Ramos (cell line): ENCODE data around the gene KRTAP5-3.
"Not testable (repeated sequence)": the region's sequence is repeated elsewhere in the genome, so short reads cannot be mapped to it uniquely, and the experiment has no call there.

ENCODE experiments used
- in situ Hi-C: fragments of 300-500 bp; cut with MboI; formaldehyde crosslinking; loops from one replicate; pipeline ENCODE4 v1.14.3; 2022; ENCODE audit warnings: low sequenced_read_pairs; ENCODE audit not compliant: unreplicated experiment

The KRTAP5-3 gene

DNA sequence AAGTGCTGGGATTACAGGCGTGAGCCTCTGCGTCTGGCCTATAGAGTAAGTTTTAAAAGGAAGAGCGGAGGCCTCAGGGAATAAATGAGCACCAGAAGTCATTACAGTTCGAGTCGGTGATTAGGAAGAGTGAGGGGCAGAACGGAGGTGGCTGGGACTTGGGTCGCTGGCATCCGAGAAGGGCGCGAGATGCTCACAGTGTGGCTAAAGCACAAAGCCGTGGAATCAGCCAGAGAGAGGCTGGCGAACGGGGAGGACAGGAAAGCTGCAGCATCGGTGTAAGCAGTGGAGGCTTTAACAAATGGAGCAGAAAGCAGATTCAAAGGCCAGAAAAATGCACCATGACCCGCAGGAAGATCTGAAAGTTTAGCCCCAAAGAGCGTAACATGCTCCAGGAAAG is 16.4 kb upstream of the KRTAP5-3 start:
- in situ Hi-C loops, result loop anchor here (10.0 kb wide), 1 partner anchor 60 kb away; no protein-coding TSS in a partner anchor

DNA sequence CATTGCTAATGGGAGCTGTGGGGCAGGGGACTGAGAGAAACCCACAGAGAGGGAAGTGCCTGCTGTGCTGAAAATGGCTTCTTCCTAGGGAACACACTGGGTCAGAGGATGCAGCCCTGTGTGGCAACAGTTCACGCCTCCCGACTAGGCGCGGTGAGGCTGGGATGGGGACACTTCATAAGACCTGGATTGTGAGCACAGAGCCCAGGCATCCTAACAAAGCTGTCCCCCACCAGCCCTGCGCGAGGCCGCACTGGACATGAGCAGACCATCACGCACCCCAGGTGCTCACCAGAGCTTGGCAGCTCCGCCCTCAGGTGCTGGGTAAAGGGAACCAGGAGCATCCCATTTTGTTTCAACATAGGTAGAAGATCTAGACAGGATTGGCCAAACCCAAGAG is 15.5 kb upstream of the KRTAP5-3 start:
- in situ Hi-C loops, result loop anchor here (10.0 kb wide), 1 partner anchor 59 kb away; no protein-coding TSS in a partner anchor

DNA sequence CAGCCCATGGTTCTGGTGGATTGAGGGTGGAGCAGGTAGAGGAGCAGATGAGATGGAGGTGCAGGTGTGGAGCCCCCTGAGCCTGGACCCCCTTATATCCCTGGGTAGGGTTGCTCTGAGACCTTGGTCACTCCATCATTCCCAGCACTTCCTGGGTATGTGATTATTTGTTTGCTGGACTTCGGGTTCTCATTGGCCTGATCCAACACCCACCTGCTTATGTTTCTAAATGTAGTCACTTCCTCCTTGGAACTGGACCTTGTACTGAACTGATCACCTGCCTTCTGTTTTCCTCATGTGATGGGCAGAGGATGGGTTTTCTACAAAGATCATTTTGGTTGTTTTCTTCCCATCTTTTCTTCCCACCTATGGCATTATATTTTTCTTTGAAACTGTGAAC is 13.8 kb upstream of the KRTAP5-3 start, which contains the start of gene KRTAP5-4:
Gene KRTAP5-4 (minus strand): TSS at position 53 of the 400 bp plus-strand sequence. CDS start 45 bp downstream, at position 8.
- in situ Hi-C loops, result loop anchor here (10.0 kb wide), 1 partner anchor 57 kb away; no protein-coding TSS in a partner anchor

DNA sequence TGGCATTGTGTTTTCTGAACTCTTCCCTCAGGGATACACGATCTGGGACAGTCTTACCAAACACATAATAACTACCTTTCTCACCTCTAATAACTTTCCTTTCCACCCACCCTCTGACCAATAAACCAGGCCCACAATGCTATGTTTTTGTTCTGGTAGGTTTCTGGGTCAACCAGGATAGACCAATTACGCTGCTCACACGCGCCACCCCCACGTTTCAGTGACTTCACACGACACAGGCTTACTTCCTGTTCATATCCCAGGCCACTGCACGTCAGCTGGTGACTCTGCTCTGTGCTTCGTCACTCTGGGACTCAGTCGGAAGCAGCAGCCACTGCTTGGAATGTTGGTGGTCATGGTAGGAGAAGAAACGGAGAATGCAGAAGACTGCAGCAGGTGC is 11.2 kb upstream of the KRTAP5-3 start:
- in situ Hi-C loops, result no loop called here

DNA sequence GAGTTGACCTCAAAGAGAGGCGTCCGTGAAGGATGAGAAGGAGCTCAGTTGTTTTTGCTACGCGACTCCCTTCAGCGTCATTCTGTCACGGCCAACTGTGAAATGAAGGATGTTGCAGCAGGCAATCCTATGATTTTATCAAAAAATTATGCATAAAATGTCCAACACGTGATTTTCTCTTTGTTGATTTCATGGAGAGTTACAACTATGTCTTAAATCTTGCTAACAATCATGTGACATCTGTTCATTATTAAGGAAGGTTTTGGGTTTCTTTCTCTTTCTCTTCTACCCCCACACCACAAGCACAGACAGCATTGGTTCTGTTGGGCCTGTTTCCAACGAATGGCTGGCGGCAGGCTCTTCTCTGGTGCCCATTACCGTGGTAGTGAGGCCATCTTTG is 10.0 kb upstream of the KRTAP5-3 start:
- in situ Hi-C loops, result no loop called here

DNA sequence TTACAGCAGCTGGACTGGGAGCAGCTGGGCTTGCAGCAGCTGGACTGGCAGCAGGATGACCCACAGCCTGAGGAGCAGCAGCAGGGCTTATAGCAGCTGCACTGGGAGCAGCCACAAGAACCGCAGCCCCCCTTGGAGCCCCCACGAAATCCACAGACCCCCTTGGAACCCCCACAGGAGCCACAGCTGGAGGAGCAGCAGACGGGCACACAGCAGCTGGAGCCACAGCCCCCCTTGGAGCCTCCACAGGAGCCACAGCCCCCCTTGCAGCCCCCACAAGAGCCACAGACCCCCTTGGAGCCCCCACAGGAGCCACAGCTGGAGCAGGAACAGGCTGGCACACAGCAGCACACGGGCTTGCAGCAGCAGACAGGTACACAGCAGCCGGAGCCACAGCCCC is 362 bp downstream of the KRTAP5-3 start:
- in situ Hi-C loops, result not testable (repeated sequence)

DNA sequence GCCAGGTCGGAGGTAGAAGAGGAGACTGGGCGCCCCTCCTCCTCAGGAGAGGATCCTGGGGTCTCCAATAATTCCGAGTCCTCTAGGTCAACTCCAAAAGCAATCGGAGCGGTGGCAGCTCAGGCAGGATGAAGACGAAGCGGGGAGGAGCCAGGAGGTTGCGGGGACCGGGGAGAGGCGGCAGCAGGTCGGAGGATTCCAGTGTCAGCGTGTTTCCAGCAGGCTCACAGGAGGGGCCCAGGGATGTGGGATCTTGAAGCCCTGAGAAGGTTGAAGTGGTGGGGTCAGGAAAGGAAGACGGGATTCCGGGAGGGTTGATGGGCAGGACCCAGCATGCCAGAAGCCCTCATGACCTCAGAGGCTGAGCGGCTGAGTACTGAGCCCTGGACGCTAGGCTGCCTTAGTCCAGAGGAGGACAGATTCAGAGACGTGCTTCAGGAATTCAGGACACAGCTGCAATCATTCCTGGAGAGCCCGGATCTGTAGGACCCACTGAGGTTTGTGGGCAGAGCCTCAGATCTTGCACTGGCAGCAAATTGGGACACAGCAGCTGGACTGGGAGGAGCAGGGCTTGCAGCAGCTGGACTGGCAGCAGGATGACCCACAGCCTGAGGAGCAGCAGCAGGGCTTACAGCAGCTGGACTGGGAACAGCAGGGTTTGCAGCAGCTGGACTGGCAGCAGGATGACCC is 962 bp downstream of the KRTAP5-3 start:
- in situ Hi-C loops, result not testable (repeated sequence)

DNA sequence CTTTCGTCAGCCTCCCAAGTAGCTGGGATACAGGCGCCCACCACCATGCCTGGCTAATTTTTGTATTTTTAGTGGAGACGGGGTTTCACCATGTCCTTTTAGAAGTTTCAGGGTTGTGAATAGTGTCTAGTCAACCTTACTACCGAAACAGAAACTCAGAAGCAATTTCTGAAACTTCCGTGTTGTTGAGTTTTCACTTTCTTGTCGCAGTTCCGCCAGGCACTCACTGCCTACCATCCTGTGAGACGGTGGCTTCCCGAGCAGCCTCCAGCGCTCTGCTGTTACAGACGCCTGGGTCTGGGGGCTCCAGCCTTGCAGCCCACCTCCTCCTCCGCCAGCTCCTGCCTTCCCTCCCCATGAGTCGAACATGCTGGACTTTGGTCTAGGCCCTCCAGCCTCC is 2.3 kb downstream of the KRTAP5-3 start:
- in situ Hi-C loops, result not testable (repeated sequence)

DNA sequence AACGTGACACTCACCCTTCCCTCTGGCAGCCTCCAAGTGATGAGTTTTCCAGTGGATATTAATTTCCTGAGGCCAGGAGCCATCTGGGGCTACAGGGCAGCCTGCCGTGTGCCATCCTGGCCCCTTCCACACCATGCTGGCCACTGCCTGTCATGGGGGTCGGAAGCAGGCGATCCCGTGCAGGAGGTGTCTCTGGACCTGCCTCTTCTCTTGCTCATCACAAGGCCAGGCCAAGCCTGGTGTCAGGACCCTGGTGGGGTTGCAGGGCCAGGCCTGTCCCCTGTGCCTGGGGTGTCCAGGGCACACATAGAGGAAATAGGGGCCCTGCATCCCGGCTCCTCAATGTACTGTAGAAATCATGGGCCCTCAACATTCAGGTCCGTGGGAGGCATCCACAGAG is 3.6 kb downstream of the KRTAP5-3 start:
- in situ Hi-C loops, result no loop called here

DNA sequence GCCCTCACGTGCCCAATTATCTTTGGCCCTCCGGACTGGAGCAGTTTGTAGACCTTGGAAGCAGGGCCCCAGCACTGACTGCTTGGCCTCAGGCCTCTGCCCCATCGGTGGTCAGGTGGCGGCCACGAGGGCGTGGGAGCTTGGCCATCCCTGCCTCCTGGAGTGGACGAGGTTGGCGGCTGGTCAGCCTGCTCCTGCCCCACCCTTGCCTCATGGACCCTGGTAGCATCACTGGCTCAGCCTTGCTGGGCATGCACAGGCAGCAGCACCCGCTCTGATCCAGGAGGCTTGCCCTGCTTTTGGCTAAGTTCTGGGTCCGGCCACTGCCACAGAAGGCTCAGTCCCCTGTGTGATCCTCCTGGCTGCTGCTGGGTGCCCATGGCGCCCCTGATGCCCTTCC is 4.1 kb downstream of the KRTAP5-3 start:
- in situ Hi-C loops, result no loop called here

DNA sequence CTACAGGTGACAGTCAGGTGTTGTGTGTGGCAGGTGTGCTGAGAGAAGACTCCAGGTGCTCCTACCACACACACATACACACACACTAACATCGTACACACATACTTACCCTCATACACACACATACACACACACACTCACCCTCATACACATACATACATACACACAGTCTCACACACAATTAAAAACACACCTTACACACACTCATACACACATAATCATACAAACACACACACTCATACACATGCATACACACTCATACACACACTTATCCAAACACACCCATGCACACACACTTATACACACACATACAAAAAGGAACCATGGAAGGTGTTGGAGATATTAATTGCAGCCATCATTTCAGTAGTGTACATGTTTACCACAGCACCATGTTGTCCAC is 4.6 kb downstream of the KRTAP5-3 start:
- in situ Hi-C loops, result no loop called here

DNA sequence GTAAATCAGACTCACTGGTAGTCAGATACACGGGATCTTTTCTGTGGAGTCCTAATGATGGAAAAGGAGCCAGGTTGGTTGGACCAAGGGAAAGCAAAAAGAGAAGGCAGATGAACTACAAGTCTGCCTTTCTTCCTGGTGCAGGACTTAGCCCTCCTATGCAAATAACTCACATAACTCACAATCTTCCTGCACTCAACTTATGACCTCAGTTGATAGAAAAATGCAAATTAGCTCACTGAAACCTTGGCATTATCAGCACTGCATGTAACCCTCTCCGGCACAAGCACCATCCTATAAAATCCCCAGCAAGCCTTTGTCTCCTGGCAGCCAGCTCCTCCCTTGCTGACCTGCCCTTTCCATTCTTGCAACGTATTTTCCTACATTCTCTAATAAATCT is 6.6 kb downstream of the KRTAP5-3 start:
- in situ Hi-C loops, result not testable (repeated sequence)

DNA sequence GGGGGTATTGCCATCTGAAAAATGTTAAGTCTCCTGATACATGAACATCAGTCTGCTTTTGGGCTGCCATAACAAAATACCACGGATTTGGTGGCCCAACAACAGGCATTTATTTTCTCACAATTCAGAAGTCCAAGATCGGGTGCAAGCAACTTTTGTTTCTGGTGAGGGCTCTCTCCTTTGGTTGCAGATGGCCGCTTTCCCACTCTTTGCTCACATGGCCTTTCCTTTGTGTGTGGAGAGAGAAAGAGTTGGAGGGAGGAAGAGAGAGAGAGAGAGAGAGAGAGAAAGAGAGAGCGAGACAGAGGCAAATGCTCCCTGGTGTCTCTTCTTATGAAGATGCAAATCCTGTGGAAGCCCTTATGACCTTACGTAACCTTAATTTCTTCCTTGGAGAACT is 7.6 kb downstream of the KRTAP5-3 start:
- in situ Hi-C loops, result no loop called here

DNA sequence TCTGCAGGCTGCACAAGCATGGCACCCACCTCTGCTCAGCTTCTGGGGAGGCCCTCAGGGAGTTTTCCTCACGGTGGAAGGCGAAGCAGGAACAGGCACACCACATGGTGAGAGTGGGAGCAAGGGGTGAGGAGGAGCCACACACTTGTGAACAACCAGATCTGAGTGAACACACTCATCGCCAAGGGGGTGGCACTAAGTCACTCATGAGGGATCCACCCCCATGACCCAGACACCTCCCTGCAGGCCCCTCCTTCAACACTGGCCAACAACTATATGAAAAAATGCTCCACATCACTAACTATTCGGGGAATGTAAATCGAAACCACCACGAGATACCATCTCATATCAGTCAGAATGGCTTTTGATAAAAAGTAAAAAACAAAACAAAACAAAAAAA is 9.4 kb downstream of the KRTAP5-3 start:
- in situ Hi-C loops, result no loop called here

DNA sequence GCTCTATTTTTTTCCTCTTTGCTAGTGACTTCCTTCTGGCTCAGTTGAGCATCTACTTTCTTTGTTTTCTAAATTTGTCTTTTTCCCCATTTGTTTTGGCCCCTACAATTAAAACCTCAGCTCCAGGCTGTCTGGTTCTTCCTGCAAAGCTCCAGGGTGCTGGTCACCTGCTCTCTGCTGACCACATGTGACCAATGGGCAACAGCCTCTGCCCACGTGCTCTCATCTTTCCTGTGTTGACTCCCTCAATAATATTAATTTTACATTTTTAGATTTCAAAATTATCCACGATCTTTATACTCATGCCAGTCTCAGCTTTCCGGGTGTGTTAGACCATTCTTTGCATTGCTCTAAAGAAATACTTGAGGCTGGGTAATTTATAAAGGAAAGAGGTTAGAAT is 9.9 kb downstream of the KRTAP5-3 start:
- in situ Hi-C loops, result not testable (repeated sequence)

DNA sequence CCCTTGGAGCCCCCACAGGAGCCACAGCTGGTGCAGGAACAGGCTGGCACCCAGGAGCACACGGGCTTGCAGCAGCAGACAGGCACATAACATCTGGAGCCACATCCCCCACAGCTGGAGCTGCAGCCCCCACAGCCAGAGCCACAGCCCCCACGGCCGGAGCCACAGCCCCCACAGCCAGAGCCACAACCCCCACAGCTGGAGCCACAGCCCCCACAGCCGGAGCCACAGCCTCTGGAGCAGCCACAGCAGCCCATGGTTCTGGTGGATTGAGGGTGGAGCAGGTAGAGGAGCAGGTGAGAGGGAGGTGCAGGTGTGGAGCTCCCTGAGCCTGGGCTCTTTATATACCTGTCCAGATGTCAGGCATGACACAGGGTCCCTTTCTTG is 10.3 kb downstream of the KRTAP5-3 start, which contains the start of gene KRTAP5-2:
Gene KRTAP5-2 (minus strand): TSS at position 301 of the 387 bp plus-strand sequence. CDS start 44 bp downstream, at position 257.
- in situ Hi-C loops, result no loop called here

DNA sequence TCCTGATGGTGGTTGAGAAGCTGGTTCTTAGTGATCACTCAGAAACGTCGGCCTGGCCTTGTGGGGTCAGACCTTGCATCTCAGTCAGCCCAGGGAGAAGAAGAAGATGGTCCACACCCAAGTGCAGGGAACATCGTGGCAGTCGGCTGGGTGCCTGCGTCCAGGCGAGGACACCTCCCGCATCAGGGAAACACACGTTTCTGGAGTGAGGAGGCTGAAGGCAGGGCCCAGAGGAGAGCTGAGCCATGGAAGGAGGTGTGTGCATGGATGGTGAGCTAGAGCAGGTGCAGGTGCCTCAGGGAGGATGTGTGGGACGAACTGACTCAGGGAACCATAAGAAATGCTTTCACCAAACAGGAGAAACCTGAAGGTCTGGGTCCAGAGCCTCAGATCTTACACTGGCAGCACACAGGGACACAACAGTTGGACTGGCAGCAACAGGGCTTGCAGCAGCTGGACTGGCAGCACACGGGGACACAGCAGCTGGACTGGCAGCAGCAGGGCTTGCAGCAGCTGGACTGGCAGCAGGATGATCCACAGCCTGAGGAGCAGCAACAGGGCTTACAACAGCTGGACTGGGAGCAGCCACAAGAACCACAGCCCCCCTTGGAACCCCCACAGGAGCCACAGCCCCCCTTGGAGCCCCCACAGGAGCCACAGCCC is 10.8 kb downstream of the KRTAP5-3 start:
- in situ Hi-C loops, result no loop called here

DNA sequence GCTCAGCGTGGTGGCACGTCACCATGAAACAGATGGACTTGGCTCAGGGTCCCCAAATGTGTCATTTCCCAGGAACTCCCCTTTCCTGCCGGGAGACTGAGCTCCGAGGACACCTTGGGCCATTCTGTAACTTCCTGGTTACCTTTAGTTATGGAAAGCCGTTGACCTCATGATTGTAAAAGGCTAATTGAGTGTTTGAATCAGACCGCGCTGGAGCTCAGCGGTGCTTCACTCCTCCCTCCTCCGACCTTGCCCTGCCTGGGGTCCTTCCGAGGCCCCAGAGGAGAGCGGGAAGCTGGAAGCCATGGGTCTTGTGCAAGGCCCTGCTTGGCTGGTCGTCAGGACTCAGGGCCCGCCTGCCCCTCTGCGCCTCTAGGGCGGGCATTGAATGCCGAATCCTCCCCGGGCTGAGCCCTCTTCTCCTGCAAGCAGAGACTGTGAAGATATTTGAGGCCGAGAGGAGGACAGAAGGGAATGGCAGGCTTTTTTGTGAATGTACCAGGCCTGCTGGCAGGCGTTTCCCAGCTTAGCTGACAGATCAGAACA is 11.6 kb downstream of the KRTAP5-3 start:
- in situ Hi-C loops, result not testable (repeated sequence)

DNA sequence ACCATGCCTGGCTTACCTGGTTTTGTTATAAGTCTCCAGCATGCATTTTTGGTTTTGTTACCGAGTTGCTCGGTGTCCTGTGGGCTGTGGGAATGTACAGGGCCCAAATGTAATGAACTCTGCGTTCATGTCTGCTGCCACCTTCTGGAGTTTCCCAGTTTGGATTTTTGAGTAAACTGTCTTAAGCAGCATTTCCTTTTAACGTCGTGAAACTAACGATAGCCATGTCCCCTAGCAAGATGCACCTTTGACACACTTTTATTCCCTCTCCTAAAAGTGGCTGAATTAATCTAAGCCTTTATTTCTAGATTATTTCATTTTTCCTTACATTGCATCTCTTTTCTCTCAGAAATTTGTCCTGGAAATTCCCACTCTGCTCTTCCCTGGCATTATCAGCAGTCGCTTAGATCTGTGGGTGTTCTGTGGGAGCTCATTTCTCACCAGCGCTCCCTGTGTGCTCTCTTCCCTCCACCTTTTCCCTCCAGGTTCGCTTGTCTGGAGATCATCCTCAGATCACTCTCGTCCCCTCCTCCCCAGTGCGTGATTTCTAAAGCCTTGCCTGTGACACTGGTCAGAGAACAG is 12.2 kb downstream of the KRTAP5-3 start:
- in situ Hi-C loops, result not testable (repeated sequence)

DNA sequence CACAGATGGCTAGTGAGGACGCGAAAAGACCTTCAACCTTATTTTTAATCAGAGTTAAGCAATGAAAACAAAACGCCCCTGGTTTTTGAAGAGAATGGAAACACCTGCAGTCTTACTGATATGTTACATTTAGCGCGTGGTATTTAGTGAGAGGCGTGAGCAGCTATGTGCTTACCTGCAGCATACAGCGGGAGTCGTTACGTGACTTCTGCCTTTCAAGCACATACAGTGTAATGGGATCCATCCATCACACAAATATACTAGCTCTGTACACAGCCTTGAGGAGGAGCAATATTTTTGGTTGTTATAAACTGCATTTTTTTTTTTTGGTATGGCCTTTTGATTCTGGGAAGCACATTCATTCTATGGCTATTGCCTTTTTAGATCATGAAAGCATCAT is 15.6 kb downstream of the KRTAP5-3 start:
- in situ Hi-C loops, result no loop called here

DNA sequence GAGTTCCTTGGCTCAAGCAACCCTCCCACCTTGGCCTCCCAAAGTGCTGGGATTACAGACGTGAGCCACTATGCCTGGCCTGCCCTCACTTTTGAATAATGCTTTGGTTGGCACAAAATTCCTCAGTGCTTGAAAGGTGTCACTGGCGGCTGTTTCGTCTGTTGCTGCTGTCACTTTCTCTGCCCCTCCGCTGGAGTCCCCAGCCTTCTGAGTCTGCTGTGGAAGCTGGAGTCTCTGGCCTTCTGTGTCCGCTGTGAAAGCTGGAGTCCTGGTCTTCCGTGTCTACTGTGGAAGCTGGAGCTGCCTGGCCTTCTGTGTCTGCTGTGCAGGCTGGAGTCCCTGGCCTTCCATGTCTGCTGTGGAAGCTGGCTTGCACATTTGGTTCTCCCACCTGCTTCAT is 18.3 kb downstream of the KRTAP5-3 start:
- in situ Hi-C loops, result no loop called here
